Measurements from ENCODE around the gene MESP2.

MESP2 gene

GRCh38 chr15:89765694-89766093, 10.4 kb upstream of the MESP2 start:
- H3K4me3 ChIP-seq (ENCODE audit: low read length): no peak overlapping the region
- no peak for DNase-seq (ENCODE audit: low read depth)
- TF ChIP-seq CTCF (conservative IDR thresholded peaks at IDR 0.05; ENCODE audit: low read length): no peak

GRCh38 chr15:89766357-89767311, 9.5 kb upstream of the MESP2 start:
- no peak for DNase-seq (ENCODE audit: low read depth)
- no peak for TF ChIP-seq CTCF (conservative IDR thresholded peaks at IDR 0.05; ENCODE audit: low read length)
- H3K4me3 ChIP-seq (ENCODE audit: low read length): no peak overlapping the region

- no peak for DNase-seq (ENCODE audit: low read depth)
- TF ChIP-seq CTCF (conservative IDR thresholded peaks at IDR 0.05; ENCODE audit: low read length): no peak
- H3K4me3 ChIP-seq (ENCODE audit: low read length): no peak overlapping the region
Measured at GRCh38 chr15:89767411-89767915, 8.7 kb upstream of the MESP2 start.

- no peak overlapping the region for H3K4me3 ChIP-seq (ENCODE audit: low read length)
- no peak for TF ChIP-seq CTCF (conservative IDR thresholded peaks at IDR 0.05; ENCODE audit: low read length)
- peak; percentile 82 for DNase-seq (ENCODE audit: low read depth)
Measured at GRCh38 chr15:89768071-89768500, 8.0 kb upstream of the MESP2 start.

GRCh38 chr15:89769366-89769765, 6.8 kb upstream of the MESP2 start:
- no peak for DNase-seq (ENCODE audit: low read depth)
- no peak for TF ChIP-seq CTCF (conservative IDR thresholded peaks at IDR 0.05; ENCODE audit: low read length)
- H3K4me3 ChIP-seq (ENCODE audit: low read length): no peak overlapping the region

GRCh38 chr15:89770041-89770440, 6.1 kb upstream of the MESP2 start:
- peak; percentile 68 for DNase-seq (ENCODE audit: low read depth)
- H3K4me3 ChIP-seq (ENCODE audit: low read length): no peak overlapping the region
- TF ChIP-seq CTCF (conservative IDR thresholded peaks at IDR 0.05; ENCODE audit: low read length): no peak

Measured in AG10803 (cell line).